ENCODE measurements around the gene SLC16A13. TPM values are rescaled to one million over a fixed set of nuclear protein-coding genes. Genes with fewer than 3 reads are reported as not detected.

The SLC16A13 gene
- polyA plus RNA-seq, 1 experiment, result 2.8 TPM

GRCh38 chr17:7067198-7067597 lies 31.4 kb downstream of the SLC16A13 start:
- H3K27me3 ChIP-seq (ENCODE audit: control insufficient read depth, insufficient read depth, low read length), result peaks cover 9% of the 10 kb centered on the region; the same call in 1 of the 2 replicates
- POLR2A ChIA-PET, result no interaction called here
- H3K4me3 ChIP-seq (ENCODE audit: low read depth, low read length), result no peak overlapping the region
- TF ChIP-seq, protein P1, sequence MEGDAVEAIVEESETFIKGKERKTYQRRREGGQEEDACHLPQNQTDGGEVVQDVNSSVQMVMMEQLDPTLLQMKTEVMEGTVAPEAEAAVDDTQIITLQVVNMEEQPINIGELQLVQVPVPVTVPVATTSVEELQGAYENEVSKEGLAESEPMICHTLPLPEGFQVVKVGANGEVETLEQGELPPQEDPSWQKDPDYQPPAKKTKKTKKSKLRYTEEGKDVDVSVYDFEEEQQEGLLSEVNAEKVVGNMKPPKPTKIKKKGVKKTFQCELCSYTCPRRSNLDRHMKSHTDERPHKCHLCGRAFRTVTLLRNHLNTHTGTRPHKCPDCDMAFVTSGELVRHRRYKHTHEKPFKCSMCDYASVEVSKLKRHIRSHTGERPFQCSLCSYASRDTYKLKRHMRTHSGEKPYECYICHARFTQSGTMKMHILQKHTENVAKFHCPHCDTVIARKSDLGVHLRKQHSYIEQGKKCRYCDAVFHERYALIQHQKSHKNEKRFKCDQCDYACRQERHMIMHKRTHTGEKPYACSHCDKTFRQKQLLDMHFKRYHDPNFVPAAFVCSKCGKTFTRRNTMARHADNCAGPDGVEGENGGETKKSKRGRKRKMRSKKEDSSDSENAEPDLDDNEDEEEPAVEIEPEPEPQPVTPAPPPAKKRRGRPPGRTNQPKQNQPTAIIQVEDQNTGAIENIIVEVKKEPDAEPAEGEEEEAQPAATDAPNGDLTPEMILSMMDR (IDR thresholded peaks at IDR 0.05; ENCODE audit: insufficient read depth, low read depth, low read length), result no peak
- no peak for DNase-seq (ENCODE audit: low read depth)
- CTCF ChIA-PET, result no interaction called here
- H3K36me3 ChIP-seq (ENCODE audit: control insufficient read depth, insufficient read depth, low read length), result no peaks in the 10 kb centered on the region

DNA sequence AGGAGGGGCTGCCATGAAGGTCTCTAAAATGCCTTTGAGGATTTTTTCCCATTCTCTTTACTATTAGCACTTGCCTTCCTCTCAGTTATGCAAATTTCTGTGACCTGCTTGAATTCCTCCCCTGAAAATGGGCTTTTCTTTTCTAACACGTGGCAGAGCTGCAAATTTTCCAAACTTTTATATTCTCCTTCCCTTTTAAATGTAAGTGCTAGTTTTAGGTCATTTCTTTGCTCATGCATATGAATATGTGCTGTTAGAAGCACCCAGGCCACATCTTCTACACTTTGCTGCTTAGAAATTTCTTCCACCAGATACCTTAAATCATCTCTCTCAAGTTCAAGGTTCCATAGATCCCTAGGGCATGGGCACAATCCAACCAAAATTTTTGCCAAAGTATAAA lies 32.5 kb downstream of the SLC16A13 start:
- DNase-seq (ENCODE audit: low read depth), result no peak
- TF ChIP-seq, protein P1 (IDR thresholded peaks at IDR 0.05; ENCODE audit: insufficient read depth, low read depth, low read length), result no peak
- peaks cover 9% of the 10 kb centered on the region; the same call in 1 of the 2 replicates for H3K27me3 ChIP-seq (ENCODE audit: control insufficient read depth, insufficient read depth, low read length)
- H3K36me3 ChIP-seq (ENCODE audit: control insufficient read depth, insufficient read depth, low read length), result no peaks in the 10 kb centered on the region
- CTCF ChIA-PET, result no interaction called here
- POLR2A ChIA-PET, result no interaction called here
- H3K4me3 ChIP-seq (ENCODE audit: low read depth, low read length), result no peak overlapping the region

DNA sequence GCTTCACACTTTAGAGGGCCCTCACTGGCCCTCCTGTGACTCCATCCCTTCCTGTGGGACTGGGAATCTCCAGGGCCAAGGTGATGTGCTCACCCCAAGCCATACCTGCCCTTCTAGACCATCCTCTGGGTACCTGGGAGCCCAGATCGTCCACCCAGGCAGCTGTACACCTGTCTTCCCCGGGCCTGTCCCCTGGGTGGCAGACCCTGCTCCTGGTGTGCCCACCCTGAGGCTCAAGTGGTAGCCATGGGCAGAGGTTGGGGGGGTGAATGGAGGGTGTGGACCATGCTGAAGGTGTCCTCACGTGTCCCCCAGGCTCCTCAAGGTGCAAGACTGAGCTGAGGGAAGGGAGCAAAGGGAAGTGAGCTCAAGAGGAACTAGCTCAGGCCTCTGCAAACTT lies 34.9 kb downstream of the SLC16A13 start:
- peaks cover 4% of the 10 kb centered on the region; the same call in 1 of the 2 replicates for H3K27me3 ChIP-seq (ENCODE audit: control insufficient read depth, insufficient read depth, low read length)

GRCh38 chr17:7072406-7072805 lies 36.6 kb downstream of the SLC16A13 start:
- ChIA-PET POLR2A (no interaction called here), CTCF (interaction anchor here (0.7 kb wide), 1 partner anchor 584 kb away, joined by 3 read pairs; no protein-coding TSS in a partner anchor)
- Histone ChIP-seq H3K27me3 (ENCODE audit: control insufficient read depth, insufficient read depth, low read length) (0 out of 2 replicates have a peak, but pooled peaks cover 4% of the 10 kb centered on the region), H3K4me3 (ENCODE audit: low read depth, low read length) (no peak overlapping the region), H3K36me3 (ENCODE audit: control insufficient read depth, insufficient read depth, low read length) (no peaks in the 10 kb centered on the region)
- no peak for DNase-seq (ENCODE audit: low read depth)
- TF ChIP-seq, protein P1 (IDR thresholded peaks at IDR 0.05; ENCODE audit: insufficient read depth, low read depth, low read length), result no peak

More for the DNA sequence above, 34.9 kb downstream of the SLC16A13 start:
- H3K4me3 ChIP-seq (ENCODE audit: low read depth, low read length), result no peak overlapping the region
- TF ChIP-seq, protein P1 (IDR thresholded peaks at IDR 0.05; ENCODE audit: insufficient read depth, low read depth, low read length), result no peak
- ChIA-PET CTCF (no interaction called here), POLR2A (no interaction called here)
- DNase-seq (ENCODE audit: low read depth), result no peak
- no peaks in the 10 kb centered on the region for H3K36me3 ChIP-seq (ENCODE audit: control insufficient read depth, insufficient read depth, low read length)

DNA sequence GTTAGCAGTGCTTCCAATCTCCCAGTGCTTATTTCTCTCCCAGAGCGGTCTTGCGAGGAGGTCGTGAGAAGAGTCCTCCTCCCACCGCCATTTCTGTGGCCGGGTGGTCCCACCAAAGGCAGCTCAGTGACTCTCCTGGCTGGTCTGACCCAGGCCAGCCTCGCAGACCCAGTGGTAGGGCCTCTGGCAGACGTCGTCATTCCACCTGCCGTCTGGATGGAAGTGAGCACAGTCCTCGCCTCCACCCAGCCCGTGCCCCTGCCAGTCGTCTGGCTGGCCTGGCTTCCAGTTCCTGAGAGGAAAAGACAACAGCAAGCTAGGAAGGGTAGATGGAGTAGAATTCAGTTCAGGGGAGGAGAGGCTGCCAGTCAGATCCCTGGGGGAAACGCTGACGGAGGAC lies 39.1 kb downstream of the SLC16A13 start:
- no peak overlapping the region for H3K4me3 ChIP-seq (ENCODE audit: low read depth, low read length)
- ChIA-PET POLR2A (no interaction called here), CTCF (interaction anchor here (1.1 kb wide), 1 partner anchor 89 kb away, joined by 3 read pairs; no protein-coding TSS in a partner anchor)
- no peaks in the 10 kb centered on the region for H3K36me3 ChIP-seq (ENCODE audit: control insufficient read depth, insufficient read depth, low read length)
- TF ChIP-seq, protein P1 (IDR thresholded peaks at IDR 0.05; ENCODE audit: insufficient read depth, low read depth, low read length), result no peak
- H3K27me3 ChIP-seq (ENCODE audit: control insufficient read depth, insufficient read depth, low read length), result 0 out of 2 replicates have a peak, but pooled peaks cover 4% of the 10 kb centered on the region
- DNase-seq (ENCODE audit: low read depth), result no peak
